Tibial nerve (tissue), 4 donors: ENCODE data around the gene FBXL7. TPM values are rescaled to one million over a fixed set of nuclear protein-coding genes. Genes with fewer than 3 reads are reported as not detected.

Experiments used
- DNase-seq, 2 donors: peaks; one replicate each; pipeline ENCODE4 v3.0.0-alpha.2; 2019; ENCODE audit warnings: low spot score in 2 of 2
- H3K27ac ChIP-seq, 4 donors: fragments of 200-600 bp; sonication (generic) in 3 of 4; one replicate each; pipeline ENCODE4 v1.5.1; 2017 to 2019; ENCODE audit warnings: mild to moderate bottlenecking in 1 of 4
- H3K27me3 ChIP-seq, 2 donors: fragments of 200-600 bp; sonication (generic) in 1 of 2; one replicate each; pipeline versions ENCODE4 v1.5.1 to v1.6.0; 2017 to 2019
- H3K36me3 ChIP-seq, 3 donors: fragments of 200-600 bp; sonication (generic); one replicate each; pipeline ENCODE4 v1.5.1; 2018 to 2019
- H3K4me1 ChIP-seq, 4 donors: fragments of 200-600 bp; sonication (generic) in 3 of 4; one replicate each; pipeline ENCODE4 v1.5.1; 2017 to 2019
- H3K4me3 ChIP-seq, 4 donors: fragments of 200-600 bp; sonication (generic) in 3 of 4; one replicate each; pipeline ENCODE4 v1.5.1; 2017 to 2019; ENCODE audit warnings: mild to moderate bottlenecking in 1 of 4, moderate library complexity in 1 of 4
- H3K9me3 ChIP-seq, 4 donors: fragments of 200-600 bp; sonication (generic) in 3 of 4; one replicate each; pipeline ENCODE4 v1.5.1; 2017 to 2019
- CTCF ChIP-seq, 5 experiments: fragments of 200-600 bp in 3 of 5; fragments of 450-650 bp in 2 of 5; sonication (generic) in 3 of 5; IDR thresholded peaks; one replicate each; pipeline ENCODE4 v1.5.1; 2016 to 2019; ENCODE audit warnings: antibody characterized with exemption in 5 of 5, mild to moderate bottlenecking in 3 of 5, moderate library complexity in 2 of 5
- EP300 ChIP-seq, 2 donors: sonication (generic); formaldehyde crosslinking; IDR thresholded peaks; one replicate each; pipeline ENCODE4 v1.6.1; 2017; ENCODE audit warnings: antibody characterized with exemption in 2 of 2, mild to moderate bottlenecking in 1 of 2
- POLR2A ChIP-seq, 2 donors: fragments of 450-650 bp; IDR thresholded peaks; one replicate each; pipeline ENCODE4 v1.6.1; 2017; ENCODE audit warnings: antibody characterized with exemption in 2 of 2, mild to moderate bottlenecking in 2 of 2, moderate library complexity in 2 of 2
- WGBS, 2 donors: methylation state at CpG; one replicate each; pipeline ENCODE4 v1.1.5; 2018; 5-methylcytosine and 5-hydroxymethylcytosine counted together
- total RNA-seq, 4 donors: library from RNA; depleted of rRNA; stranded (reverse); fragments of >200 nt; gene quantifications; one replicate each; pipeline ENCODE4 v1.1.0, GENCODE V29; 2016

The FBXL7 gene
- total RNA-seq, 4 donors from 2014 or later, result 33.6 to 54.5 (median 40.9) TPM

GRCh38 chr5:15799612-15800011, 299.6 kb downstream of the FBXL7 start:
- 88 to 93% methylated on average over 7 of the region's 7 CpGs for WGBS, 2 donors
- Histone ChIP-seq H3K9me3 (peaks cover 0 to 8% (median 0%) of the 10 kb centered on the region in 4 donors), H3K27ac (no peak overlapping the region), H3K27me3 (no peaks in the 10 kb centered on the region), H3K4me3 (no peak overlapping the region), H3K4me1 (peaks cover 0 to 37% (median 6%) of the 10 kb centered on the region in 4 donors), H3K36me3 (no peaks in the 10 kb centered on the region)
- TF ChIP-seq CTCF (IDR thresholded peaks at IDR 0.05) (no peak), POLR2A (IDR thresholded peaks at IDR 0.05) (no peak), EP300 (IDR thresholded peaks at IDR 0.05) (no peak)
- no peak for DNase-seq

GRCh38 chr5:15803280-15803679, 303.3 kb downstream of the FBXL7 start:
- Histone ChIP-seq H3K36me3 (no peaks in the 10 kb centered on the region), H3K27ac (no peak overlapping the region), H3K4me1 (peaks cover 0 to 15% (median 2%) of the 10 kb centered on the region in 4 donors), H3K9me3 (peaks cover 0 to 11% (median 0%) of the 10 kb centered on the region in 4 donors), H3K4me3 (no peak overlapping the region), H3K27me3 (no peaks in the 10 kb centered on the region)
- TF ChIP-seq CTCF (IDR thresholded peaks at IDR 0.05), result no peak
- TF ChIP-seq EP300 (IDR thresholded peaks at IDR 0.05), result no peak
- no peak for TF ChIP-seq POLR2A (IDR thresholded peaks at IDR 0.05)
- WGBS, 2 donors, result 70 to 71% methylated on average over 2 of the region's 2 CpGs
- no peak for DNase-seq

GRCh38 chr5:15806613-15807012, 306.6 kb downstream of the FBXL7 start:
- DNase-seq, result no peak
- Histone ChIP-seq H3K4me3 (no peak overlapping the region), H3K4me1 (peaks cover 0 to 10% (median 0%) of the 10 kb centered on the region in 4 donors), H3K9me3 (peaks cover 0 to 11% (median 0%) of the 10 kb centered on the region in 4 donors), H3K27ac (no peak overlapping the region), H3K36me3 (no peaks in the 10 kb centered on the region), H3K27me3 (no peaks in the 10 kb centered on the region)
- TF ChIP-seq POLR2A (IDR thresholded peaks at IDR 0.05) (no peak), CTCF (IDR thresholded peaks at IDR 0.05) (no peak), EP300 (IDR thresholded peaks at IDR 0.05) (no peak)
- 88 to 90% methylated on average over 8 of the region's 8 CpGs for WGBS, 2 donors

- Histone ChIP-seq H3K4me3 (no peak overlapping the region), H3K27ac (no peak overlapping the region), H3K36me3 (no peaks in the 10 kb centered on the region), H3K27me3 (no peaks in the 10 kb centered on the region), H3K9me3 (peaks cover 0 to 11% (median 0%) of the 10 kb centered on the region in 4 donors), H3K4me1 (peaks cover 0 to 10% (median 0%) of the 10 kb centered on the region in 4 donors)
- no peak for DNase-seq
- WGBS, 2 donors, result 71 to 79% methylated on average over 3 of the region's 3 CpGs
- TF ChIP-seq EP300 (IDR thresholded peaks at IDR 0.05) (no peak), POLR2A (IDR thresholded peaks at IDR 0.05) (no peak), CTCF (IDR thresholded peaks at IDR 0.05) (no peak)
Measured at GRCh38 chr5:15807248-15807647, 307.3 kb downstream of the FBXL7 start.

GRCh38 chr5:15807871-15808270, 307.9 kb downstream of the FBXL7 start:
- no peak for TF ChIP-seq CTCF (IDR thresholded peaks at IDR 0.05)
- TF ChIP-seq EP300 (IDR thresholded peaks at IDR 0.05), result no peak
- no peak for TF ChIP-seq POLR2A (IDR thresholded peaks at IDR 0.05)
- peak in 1 of 2 donors; percentile 24 for DNase-seq
- H3K36me3 ChIP-seq, result no peaks in the 10 kb centered on the region
- H3K4me3 ChIP-seq, result no peak overlapping the region
- 57 to 58% methylated on average over 5 of the region's 5 CpGs for WGBS, 2 donors
- H3K9me3 ChIP-seq, result peaks cover 0 to 11% (median 0%) of the 10 kb centered on the region in 4 donors
- peaks cover 0 to 10% (median 0%) of the 10 kb centered on the region in 4 donors for H3K4me1 ChIP-seq
- no peaks in the 10 kb centered on the region for H3K27me3 ChIP-seq
- H3K27ac ChIP-seq, result no peak overlapping the region
